Stimulated activated naive CD8-positive, alpha-beta T cell treated with anti-CD3 and anti-CD28 coated beads, Interleukin-15, amount 100 ng/mL, for 72 hours (primary cell): ENCODE results near the gene MAMSTR.

Experiments used
- ATAC-seq: fragments of 150-1000 bp; cut with Tn5 transposase; 2 replicates; pipeline ENCODE4 v1.10.0; 2021; ENCODE audit warnings: mild to moderate bottlenecking, moderate library complexity
- DNase-seq, 2 donors: peaks; one replicate each; pipeline ENCODE4 v3.0.0; 2021 to 2022
- H3K27ac Mint-ChIP-seq, 2 donors: one replicate each; pipeline ENCODE4 v1.8.0; 2022; ENCODE audit warnings: mild to moderate bottlenecking in 2 of 2, mixed read lengths in 2 of 2, moderate library complexity in 2 of 2
- H3K27me3 Mint-ChIP-seq: one replicate; pipeline ENCODE4 v1.8.0; 2022; ENCODE audit warnings: mixed read lengths
- H3K4me1 Mint-ChIP-seq: one replicate; pipeline ENCODE4 v1.8.0; 2022; ENCODE audit warnings: mild to moderate bottlenecking, mixed read lengths
- H3K4me3 Mint-ChIP-seq, 2 donors: one replicate each; pipeline ENCODE4 v1.8.0; 2022; ENCODE audit warnings: mild to moderate bottlenecking in 2 of 2, mixed read lengths in 2 of 2, moderate library complexity in 1 of 2
- H3K9me3 Mint-ChIP-seq, 2 donors: one replicate each; pipeline ENCODE4 v1.8.0; 2022; ENCODE audit warnings: mixed read lengths in 2 of 2

MAMSTR gene

GRCh38 chr19:48751845-48752495, 32.4 kb upstream of the MAMSTR start:
- DNase-seq (no peak), ATAC-seq (no peak)
- H3K27me3 Mint-ChIP-seq = peaks cover 51% of the 10 kb centered on the region
- no peaks in the 10 kb centered on the region for H3K9me3 Mint-ChIP-seq
- peak overlapping the region; percentile 78 to 87 for H3K4me3 Mint-ChIP-seq
- H3K27ac Mint-ChIP-seq = no peak overlapping the region
- peaks cover 24% of the 10 kb centered on the region for H3K4me1 Mint-ChIP-seq

GRCh38 chr19:48750771-48751504, 31.4 kb upstream of the MAMSTR start:
- no peaks in the 10 kb centered on the region for H3K9me3 Mint-ChIP-seq
- peak overlapping the region; percentile 1 to 4 for H3K4me3 Mint-ChIP-seq
- no peak for ATAC-seq
- H3K4me1 Mint-ChIP-seq = peaks cover 32% of the 10 kb centered on the region
- H3K27ac Mint-ChIP-seq = no peak overlapping the region
- DNase-seq = no peak
- peaks cover 58% of the 10 kb centered on the region for H3K27me3 Mint-ChIP-seq

- Mint-ChIP-seq H3K4me1 (peaks cover 38% of the 10 kb centered on the region), H3K27me3 (peaks cover 64% of the 10 kb centered on the region), H3K4me3 (no peak overlapping the region), H3K27ac (no peak overlapping the region), H3K9me3 (no peaks in the 10 kb centered on the region)
- no peak for ATAC-seq
- DNase-seq = no peak
Observed at GRCh38 chr19:48750351-48750750, 30.8 kb upstream of the MAMSTR start.

GRCh38 chr19:48749571-48750198, 30.2 kb upstream of the MAMSTR start:
- DNase-seq (no peak), ATAC-seq (no peak)
- no peak overlapping the region for H3K27ac Mint-ChIP-seq
- peaks cover 61% of the 10 kb centered on the region for H3K27me3 Mint-ChIP-seq
- peaks cover 42% of the 10 kb centered on the region for H3K4me1 Mint-ChIP-seq
- no peak overlapping the region for H3K4me3 Mint-ChIP-seq
- no peaks in the 10 kb centered on the region for H3K9me3 Mint-ChIP-seq

GRCh38 chr19:48746738-48747575, 27.4 kb upstream of the MAMSTR start, which contains the start of gene IZUMO1:
TSS of gene IZUMO1 (minus strand) at chr19:48746909. CDS start at chr19:48745859, 1,050 bp downstream.
- ATAC-seq (peak; percentile 85), DNase-seq (peak; percentile 68 to 72)
- no peaks in the 10 kb centered on the region for H3K9me3 Mint-ChIP-seq
- H3K27ac Mint-ChIP-seq = no peak within 1 kb of the TSS
- peak within 1 kb of the TSS; percentile 60 to 62 for H3K4me3 Mint-ChIP-seq
- peaks cover 24% of the 10 kb centered on the region for H3K4me1 Mint-ChIP-seq
- peaks cover 36% of the 10 kb centered on the region for H3K27me3 Mint-ChIP-seq

GRCh38 chr19:48746110-48746509, 26.6 kb upstream of the MAMSTR start:
- peaks cover 31% of the 10 kb centered on the region for H3K4me1 Mint-ChIP-seq
- peak overlapping the region in 1 of 2 donors; percentile 60 for H3K4me3 Mint-ChIP-seq
- no peaks in the 10 kb centered on the region for H3K9me3 Mint-ChIP-seq
- DNase-seq (no peak), ATAC-seq (no peak)
- no peak overlapping the region for H3K27ac Mint-ChIP-seq
- H3K27me3 Mint-ChIP-seq = peaks cover 36% of the 10 kb centered on the region

GRCh38 chr19:48745208-48745995, 25.9 kb upstream of the MAMSTR start:
- peak; percentile 46 to 49 for DNase-seq
- H3K9me3 Mint-ChIP-seq = no peaks in the 10 kb centered on the region
- H3K27me3 Mint-ChIP-seq = peaks cover 36% of the 10 kb centered on the region
- ATAC-seq = peak; percentile 76
- H3K27ac Mint-ChIP-seq = no peak overlapping the region
- peaks cover 36% of the 10 kb centered on the region for H3K4me1 Mint-ChIP-seq
- peak overlapping the region; percentile 45 to 57 for H3K4me3 Mint-ChIP-seq

- no peak for DNase-seq
- Mint-ChIP-seq H3K4me1 (peaks cover 56% of the 10 kb centered on the region), H3K4me3 (no peak overlapping the region), H3K27ac (no peak overlapping the region), H3K27me3 (peaks cover 44% of the 10 kb centered on the region), H3K9me3 (no peaks in the 10 kb centered on the region)
- no peak for ATAC-seq
Observed at GRCh38 chr19:48742096-48742495, 22.6 kb upstream of the MAMSTR start.

GRCh38 chr19:48741129-48741999, 21.8 kb upstream of the MAMSTR start:
- Mint-ChIP-seq H3K4me1 (peaks cover 50% of the 10 kb centered on the region), H3K27me3 (peaks cover 41% of the 10 kb centered on the region), H3K4me3 (peak overlapping the region in 1 of 2 donors; percentile 18), H3K27ac (no peak overlapping the region), H3K9me3 (no peaks in the 10 kb centered on the region)
- peak; percentile 49 to 58 for DNase-seq
- no peak for ATAC-seq

GRCh38 chr19:48740164-48740972, 20.8 kb upstream of the MAMSTR start, which contains the start of gene RASIP1:
TSS of gene RASIP1 (minus strand) at chr19:48740610. CDS start at chr19:48740282, 328 bp downstream.
- ATAC-seq (no peak), DNase-seq (no peak)
- Mint-ChIP-seq H3K27me3 (peaks cover 31% of the 10 kb centered on the region), H3K9me3 (no peaks in the 10 kb centered on the region), H3K27ac (no peak within 1 kb of the TSS), H3K4me1 (peaks cover 40% of the 10 kb centered on the region), H3K4me3 (peak within 1 kb of the TSS; percentile 55 to 64)

- peaks cover 36% of the 10 kb centered on the region for H3K4me1 Mint-ChIP-seq
- ATAC-seq (peak; percentile 3), DNase-seq (no peak)
- H3K27me3 Mint-ChIP-seq = peaks cover 27% of the 10 kb centered on the region
- no peak overlapping the region for H3K27ac Mint-ChIP-seq
- no peaks in the 10 kb centered on the region for H3K9me3 Mint-ChIP-seq
- peak overlapping the region; percentile 55 to 64 for H3K4me3 Mint-ChIP-seq
Observed at GRCh38 chr19:48739404-48740163, 20.1 kb upstream of the MAMSTR start.

GRCh38 chr19:48738557-48739403, 19.3 kb upstream of the MAMSTR start:
- H3K4me3 Mint-ChIP-seq = peak overlapping the region; percentile 48 to 71
- H3K27ac Mint-ChIP-seq = no peak overlapping the region
- no peaks in the 10 kb centered on the region for H3K9me3 Mint-ChIP-seq
- ATAC-seq = peak; percentile 96
- H3K4me1 Mint-ChIP-seq = peaks cover 36% of the 10 kb centered on the region
- DNase-seq = peak; percentile 89 to 90
- peaks cover 27% of the 10 kb centered on the region for H3K27me3 Mint-ChIP-seq
